T-cell (primary cell): ENCODE measurements around the gene ST6GALNAC3. TPM values are rescaled to one million over a fixed set of nuclear protein-coding genes. Genes with fewer than 3 reads are reported as not detected.

Experiments used
- ATAC-seq, 4 experiments: fragments of 200-7000 bp in 3 of 4; fragments of 150-1000 bp in 1 of 4; cut with Tn5 transposase; replicated peaks in 1 of 4; 1 replicate in 3 of 4; 2 replicates in 1 of 4; pipeline ENCODE4 v1.10.0; 2021; ENCODE audit warnings: moderate library complexity in 3 of 4, mild to moderate bottlenecking in 2 of 4, moderate number of reproducible peaks in 1 of 4
- CTCF ChIA-PET, 2 donors: fragments of 300-600 bp; sonication (Branson Sonifier 250); formaldehyde crosslinking; loops; one replicate each; lab custom pipeline; 2022; ENCODE audit warnings: antibody characterized with exemption in 2 of 2; lab: Charles Lee
- POLR2A ChIA-PET, 2 donors: fragments of 300-600 bp; sonication (Branson Sonifier 250); formaldehyde crosslinking; loops; one replicate each; lab custom pipeline; 2022; ENCODE audit warnings: antibody characterized with exemption in 2 of 2; lab: Charles Lee
- DNase-seq, 35 experiments: peaks; one replicate each; pipeline versions ENCODE4 v3.0.0 to v3.0.0-alpha.2; 2013 to 2023
- H3K27ac ChIP-seq: one replicate; pipeline ENCODE4 v1.5.1; 2013; ENCODE audit warnings: low read length
- H3K27me3 ChIP-seq, 2 experiments: replicated peaks in 1 of 2; 1 replicate in 1 of 2; 2 replicates in 1 of 2; pipeline versions ENCODE4 v1.6.1 to v1.7.0; 2013; ENCODE audit warnings: low read length in 1 of 2, mixed read lengths in 1 of 2; ENCODE audit not compliant: control insufficient read depth in 2 of 2, insufficient read depth in 2 of 2; ENCODE audit errors: extremely low read depth in 1 of 2
- H3K36me3 ChIP-seq, 2 donors: 1 replicate in 1 of 2; 2 replicates in 1 of 2; pipeline versions ENCODE4 v1.6.1 to v1.7.0; 2013; ENCODE audit warnings: low read length in 1 of 2; ENCODE audit not compliant: control insufficient read depth in 2 of 2, insufficient read depth in 1 of 2; ENCODE audit errors: extremely low read depth in 1 of 2
- H3K4me1 ChIP-seq, 2 experiments: 1 replicate in 1 of 2; 2 replicates in 1 of 2; pipeline versions ENCODE4 v1.6.1 to v1.7.0; 2013; ENCODE audit warnings: low read length in 2 of 2, mixed read lengths in 1 of 2; ENCODE audit not compliant: insufficient read depth in 2 of 2, control insufficient read depth in 1 of 2; ENCODE audit errors: extremely low read depth in 1 of 2
- H3K4me3 ChIP-seq, 2 donors: 1 replicate in 1 of 2; 2 replicates in 1 of 2; pipeline versions ENCODE4 v1.5.1 to v1.7.0; 2013; ENCODE audit warnings: mild to moderate bottlenecking in 2 of 2, low read length in 1 of 2, moderate library complexity in 1 of 2; ENCODE audit not compliant: control insufficient read depth in 1 of 2; ENCODE audit errors: extremely low read depth in 1 of 2
- H3K9me3 ChIP-seq: 2 replicates; pipeline ENCODE4 v1.7.0; 2013
- H3K27ac Mint-ChIP-seq, 2 donors: one replicate each; pipeline ENCODE4 v1.8.0; 2020 to 2021; ENCODE audit warnings: mild to moderate bottlenecking in 2 of 2, mixed read lengths in 2 of 2
- H3K27me3 Mint-ChIP-seq, 2 donors: one replicate each; pipeline ENCODE4 v1.8.0; 2021 to 2022; ENCODE audit warnings: mixed read lengths in 2 of 2
- H3K36me3 Mint-ChIP-seq: one replicate; pipeline ENCODE4 v1.8.0; 2021; ENCODE audit warnings: mixed read lengths
- H3K4me1 Mint-ChIP-seq, 3 donors: one replicate each; pipeline ENCODE4 v1.8.0; 2020 to 2022; ENCODE audit warnings: mixed read lengths in 3 of 3, mild to moderate bottlenecking in 1 of 3
- H3K4me3 Mint-ChIP-seq, 3 donors: one replicate each; pipeline ENCODE4 v1.8.0; 2020 to 2022; ENCODE audit warnings: mild to moderate bottlenecking in 3 of 3, mixed read lengths in 3 of 3, moderate library complexity in 3 of 3
- H3K9me3 Mint-ChIP-seq, 3 donors: one replicate each; pipeline ENCODE4 v1.8.0; 2020 to 2022; ENCODE audit warnings: mixed read lengths in 3 of 3
- WGBS: methylation state at CpG from one replicate; pipeline ENCODE4 v1.1.5; 2013; ENCODE audit warnings: missing lambda C conversion rate; ENCODE audit not compliant: insufficient coverage; 5-methylcytosine and 5-hydroxymethylcytosine counted together
- total RNA-seq, 35 experiments: library from RNA in 6 of 35; stranded (reverse) in 6 of 35; fragments of 120-200 nt in 1 of 35; gene quantifications; one replicate each; pipeline versions ENCODE4 v1.2.1 to v1.2.4 and lab custom pipeline; 2013 to 2026

Gene ST6GALNAC3
- total RNA-seq, 5 donors from 2014 or later (not counting 1 experiment from before 2014, with no cell fraction given), result 0.33 to 6.6 (median 1.5) TPM

- Histone ChIP-seq H3K4me1 (no peaks in the 10 kb centered on the region), H3K27ac (no peak overlapping the region), H3K9me3 (no peaks in the 10 kb centered on the region), H3K4me3 (no peak overlapping the region), H3K27me3 (no peaks in the 10 kb centered on the region), H3K36me3 (no peaks in the 10 kb centered on the region)
- Mint-ChIP-seq H3K4me1 (no peaks in the 10 kb centered on the region), H3K9me3 (no peaks in the 10 kb centered on the region), H3K27me3 (no peaks in the 10 kb centered on the region), H3K27ac (no peak overlapping the region), H3K4me3 (no peak overlapping the region), H3K36me3 (no peaks in the 10 kb centered on the region)
- ATAC-seq (no peak), DNase-seq (no peak)
- 64% methylated on average over 2 of the region's 3 CpGs for WGBS
- ChIA-PET CTCF (no interaction called here), POLR2A (no interaction called here)
Observed at GRCh38 chr1:76607717-76608116, 533.2 kb downstream of the ST6GALNAC3 start.

DNA sequence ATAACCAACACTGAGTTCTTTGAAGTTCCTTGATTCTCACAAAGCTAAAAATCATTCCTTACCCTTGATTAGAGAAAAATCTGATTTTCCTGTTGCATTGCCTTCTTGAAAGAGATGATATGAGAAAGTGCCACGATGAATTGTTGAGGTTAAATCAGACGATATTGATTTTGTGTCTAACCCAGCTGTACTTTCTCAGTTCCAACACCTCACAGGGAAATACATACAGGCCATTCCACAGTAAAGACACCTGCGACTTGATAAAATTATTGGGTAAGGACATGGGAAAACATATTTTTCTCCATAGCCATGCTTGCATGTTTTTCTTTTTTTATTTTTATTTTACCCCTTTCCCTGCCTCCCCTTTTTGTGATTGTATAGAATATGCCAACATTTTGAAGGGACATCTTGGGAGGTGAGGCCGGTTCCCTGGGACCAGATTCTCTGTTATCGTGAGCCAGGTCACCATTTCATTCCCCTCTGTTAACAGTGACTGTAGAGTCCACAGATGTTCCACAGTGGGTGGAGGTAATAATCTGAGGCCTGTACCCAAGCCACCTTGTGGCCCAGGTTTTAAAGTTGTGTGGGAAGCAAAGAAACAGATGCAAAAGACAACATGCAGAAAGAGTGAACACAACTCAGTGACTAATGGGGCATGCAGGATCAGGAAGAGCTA is 537.4 kb downstream of the ST6GALNAC3 start:
- Mint-ChIP-seq H3K36me3 (no peaks in the 10 kb centered on the region), H3K27me3 (no peaks in the 10 kb centered on the region), H3K4me1 (no peaks in the 10 kb centered on the region), H3K27ac (no peak overlapping the region), H3K9me3 (no peaks in the 10 kb centered on the region), H3K4me3 (no peak overlapping the region)
- POLR2A ChIA-PET, result no interaction called here
- Histone ChIP-seq H3K27me3 (no peaks in the 10 kb centered on the region), H3K27ac (no peak overlapping the region), H3K36me3 (no peaks in the 10 kb centered on the region), H3K4me3 (no peak overlapping the region), H3K4me1 (no peaks in the 10 kb centered on the region), H3K9me3 (no peaks in the 10 kb centered on the region)
- DNase-seq, result no peak
- ATAC-seq, result no peak
- no CpG with 5 or more reads among the region's 5 CpGs for WGBS
- CTCF ChIA-PET, result no interaction called here

DNA sequence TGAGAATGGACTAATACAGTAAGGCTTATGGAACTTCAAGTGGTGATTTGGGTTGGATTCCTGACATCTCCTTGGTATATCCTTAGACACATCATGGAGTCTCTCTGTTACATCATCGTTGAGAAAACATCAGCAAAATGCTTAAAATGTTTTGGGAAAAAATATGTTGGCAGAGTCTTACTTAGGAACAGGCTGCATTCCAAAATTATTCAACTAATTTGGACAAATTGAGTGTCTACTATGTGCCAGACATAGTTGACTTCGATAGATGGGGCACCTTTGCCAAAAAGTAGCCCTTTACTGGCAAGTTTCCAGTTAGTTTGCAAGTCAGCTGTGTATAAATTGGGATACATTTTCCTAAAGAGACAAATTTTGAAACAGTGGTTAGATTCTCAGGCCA is 539.3 kb downstream of the ST6GALNAC3 start:
- Mint-ChIP-seq H3K4me1 (no peaks in the 10 kb centered on the region), H3K36me3 (no peaks in the 10 kb centered on the region), H3K27ac (no peak overlapping the region), H3K4me3 (no peak overlapping the region), H3K9me3 (no peaks in the 10 kb centered on the region), H3K27me3 (no peaks in the 10 kb centered on the region)
- ChIA-PET POLR2A (interaction anchor here in 1 of 2 donors (0.7 kb wide), 1 partner anchor 17 kb away, joined by 3 read pairs; no protein-coding TSS in a partner anchor), CTCF (interaction anchor here in 1 of 2 donors (0.6 kb wide), 1 partner anchor 229 kb away, joined by 4 read pairs; no protein-coding TSS in a partner anchor)
- Histone ChIP-seq H3K27me3 (no peaks in the 10 kb centered on the region), H3K9me3 (no peaks in the 10 kb centered on the region), H3K36me3 (no peaks in the 10 kb centered on the region), H3K4me3 (no peak overlapping the region), H3K4me1 (no peaks in the 10 kb centered on the region), H3K27ac (no peak overlapping the region)
- no peak for ATAC-seq
- 83% methylated on average over 1 of the region's 2 CpGs for WGBS
- DNase-seq, result no peak

GRCh38 chr1:76615253-76616035 is 540.9 kb downstream of the ST6GALNAC3 start:
- ATAC-seq, result no peak
- H3K4me3 Mint-ChIP-seq, result no peak overlapping the region
- Histone ChIP-seq H3K9me3 (no peaks in the 10 kb centered on the region), H3K36me3 (no peaks in the 10 kb centered on the region), H3K4me3 (no peak overlapping the region), H3K4me1 (no peaks in the 10 kb centered on the region), H3K27ac (no peak overlapping the region), H3K27me3 (no peaks in the 10 kb centered on the region)
- no peak for DNase-seq
- POLR2A ChIA-PET, result interaction anchor here in 1 of 2 donors (0.6 kb wide), 1 partner anchor 651 kb away, joined by 4 read pairs; no protein-coding TSS in a partner anchor
- no peaks in the 10 kb centered on the region for H3K9me3 Mint-ChIP-seq
- 100% methylated on average over 1 of the region's 3 CpGs for WGBS
- H3K36me3 Mint-ChIP-seq, result no peaks in the 10 kb centered on the region
- CTCF ChIA-PET, result interaction anchor here in 1 of 2 donors (0.7 kb wide), 1 partner anchor 25 kb away, joined by 3 read pairs; no protein-coding TSS in a partner anchor
- no peaks in the 10 kb centered on the region for H3K4me1 Mint-ChIP-seq
- H3K27ac Mint-ChIP-seq, result no peak overlapping the region
- H3K27me3 Mint-ChIP-seq, result no peaks in the 10 kb centered on the region

DNA sequence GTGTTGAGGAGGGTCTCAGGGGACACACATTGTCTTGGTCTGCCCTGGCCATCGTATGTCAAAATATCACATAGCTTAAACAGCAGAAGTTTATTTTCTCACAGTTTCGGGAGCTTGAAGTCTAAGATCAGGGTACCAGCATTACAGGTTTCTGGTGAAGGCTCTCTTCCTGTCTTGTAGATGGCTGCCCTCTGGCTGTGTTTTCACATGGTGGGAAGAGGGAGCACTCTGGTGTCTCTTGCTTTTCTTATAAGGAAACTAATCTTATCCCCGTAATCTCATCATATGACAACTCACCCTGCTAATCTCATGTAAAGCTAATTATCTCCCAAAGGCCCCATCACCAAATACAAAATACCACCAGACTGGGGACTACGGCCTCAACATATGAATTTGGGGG is 545.8 kb downstream of the ST6GALNAC3 start:
- WGBS, result no CpG with 5 or more reads among the region's 4 CpGs
- ChIA-PET CTCF (no interaction called here), POLR2A (no interaction called here)
- Mint-ChIP-seq H3K36me3 (no peaks in the 10 kb centered on the region), H3K27me3 (peaks cover 0 to 2% of the 10 kb centered on the region in 2 donors), H3K27ac (no peak overlapping the region), H3K4me3 (no peak overlapping the region), H3K4me1 (no peaks in the 10 kb centered on the region), H3K9me3 (no peaks in the 10 kb centered on the region)
- no peaks in the 10 kb centered on the region for H3K4me1 ChIP-seq
- no peaks in the 10 kb centered on the region for H3K9me3 ChIP-seq
- no peaks in the 10 kb centered on the region for H3K36me3 ChIP-seq
- no peak for ATAC-seq
- H3K4me3 ChIP-seq, result no peak overlapping the region
- no peaks in the 10 kb centered on the region for H3K27me3 ChIP-seq
- no peak overlapping the region for H3K27ac ChIP-seq
- DNase-seq, result no peak

- CTCF ChIA-PET, result interaction anchor here in 1 of 2 donors (0.6 kb wide), 1 partner anchor 139 kb away, joined by 3 read pairs; no protein-coding TSS in a partner anchor
- H3K9me3 ChIP-seq, result no peaks in the 10 kb centered on the region
Observed at GRCh38 chr1:76622774-76623528, 548.4 kb downstream of the ST6GALNAC3 start.

More at GRCh38 chr1:76622774-76623528, 548.4 kb downstream of the ST6GALNAC3 start:
- H3K36me3 ChIP-seq, result no peaks in the 10 kb centered on the region
- DNase-seq (no peak), ATAC-seq (no peak)
- Mint-ChIP-seq H3K4me1 (no peaks in the 10 kb centered on the region), H3K36me3 (no peaks in the 10 kb centered on the region), H3K27me3 (peaks cover 0 to 2% of the 10 kb centered on the region in 2 donors), H3K27ac (no peak overlapping the region), H3K9me3 (peaks cover 0 to 3% (median 0%) of the 10 kb centered on the region in 3 donors), H3K4me3 (no peak overlapping the region)
- no peak overlapping the region for H3K4me3 ChIP-seq
- WGBS, result 95% methylated on average over 3 of the region's 7 CpGs
- no peaks in the 10 kb centered on the region for H3K27me3 ChIP-seq
- POLR2A ChIA-PET, result no interaction called here
- no peak overlapping the region for H3K27ac ChIP-seq
- no peaks in the 10 kb centered on the region for H3K4me1 ChIP-seq
